Measurements from ENCODE around the gene ZCCHC17.

The ZCCHC17 gene

GRCh38 chr1:31308036-31308435 is 11.2 kb downstream of the ZCCHC17 start:
- no peak for DNase-seq

- DNase-seq = peak; percentile 80
Observed at GRCh38 chr1:31310198-31310597, 13.4 kb downstream of the ZCCHC17 start.

GRCh38 chr1:31315902-31316301 is 19.1 kb downstream of the ZCCHC17 start:
- DNase-seq = no peak

GRCh38 chr1:31318146-31318545 is 21.3 kb downstream of the ZCCHC17 start:
- no peak for DNase-seq

- DNase-seq = no peak
Observed at GRCh38 chr1:31324093-31324492, 27.3 kb downstream of the ZCCHC17 start.

- no peak for DNase-seq
Observed at GRCh38 chr1:31324992-31325391, 28.2 kb downstream of the ZCCHC17 start.

GRCh38 chr1:31326461-31326860 is 29.6 kb downstream of the ZCCHC17 start:
- peak; percentile 84 for DNase-seq

GRCh38 chr1:31327381-31327780 is 30.5 kb downstream of the ZCCHC17 start:
- DNase-seq = no peak

- peak; percentile 69 for DNase-seq
Observed at GRCh38 chr1:31335007-31335406, 38.2 kb downstream of the ZCCHC17 start.

GRCh38 chr1:31336687-31337467 is 40.0 kb downstream of the ZCCHC17 start:
- DNase-seq = no peak

- DNase-seq = no peak
Observed at GRCh38 chr1:31344503-31344902, 47.7 kb downstream of the ZCCHC17 start.

- DNase-seq = no peak
Observed at GRCh38 chr1:31345635-31346034, 48.8 kb downstream of the ZCCHC17 start.

- DNase-seq = no peak
Observed at GRCh38 chr1:31346785-31347184, 50.0 kb downstream of the ZCCHC17 start.

GRCh38 chr1:31348449-31348848 is 51.6 kb downstream of the ZCCHC17 start:
- no peak for DNase-seq

GRCh38 chr1:31354283-31354682 is 57.5 kb downstream of the ZCCHC17 start:
- no peak for DNase-seq

- DNase-seq = no peak
Observed at GRCh38 chr1:31356427-31356826, 59.6 kb downstream of the ZCCHC17 start.

GRCh38 chr1:31361607-31362006 is 64.8 kb downstream of the ZCCHC17 start:
- DNase-seq = no peak

- DNase-seq = no peak
Observed at GRCh38 chr1:31362032-31362431, 65.2 kb downstream of the ZCCHC17 start.

- DNase-seq = no peak
Observed at GRCh38 chr1:31364561-31365250, 67.9 kb downstream of the ZCCHC17 start.

- no peak for DNase-seq
Observed at GRCh38 chr1:31366796-31367195, 70.0 kb downstream of the ZCCHC17 start.

- DNase-seq = no peak
Observed at GRCh38 chr1:31368611-31369107, 71.8 kb downstream of the ZCCHC17 start.

- DNase-seq = no peak
Observed at GRCh38 chr1:31370021-31370420, 73.2 kb downstream of the ZCCHC17 start.

GRCh38 chr1:31370565-31370964 is 73.7 kb downstream of the ZCCHC17 start:
- DNase-seq = no peak
